Measurements from ENCODE around the gene GPR132.

- TF ChIP-seq TAF1 (IDR thresholded peaks at IDR 0.05; ENCODE audit: low read depth) = no peak
- TF ChIP-seq MXI1 (conservative IDR thresholded peaks at IDR 0.05; ENCODE audit: poor library complexity, severe bottlenecking) = no peak
- TF ChIP-seq CTCF (IDR thresholded peaks at IDR 0.05; ENCODE audit: poor library complexity, severe bottlenecking) = no peak
- no peak for TF ChIP-seq EP300 (conservative IDR thresholded peaks at IDR 0.05; ENCODE audit: poor library complexity, severe bottlenecking)
- no peak for TF ChIP-seq POLR2AphosphoS5 (IDR thresholded peaks at IDR 0.05)
- TF ChIP-seq SMC3 (conservative IDR thresholded peaks at IDR 0.05; ENCODE audit: poor library complexity) = no peak
These were observed 15.3 kb downstream of the GPR132 start for GRCh38 chr14:105049753-105050550.
